GM18519 (cell line): ENCODE results near the gene AGPAT3.
"Not testable (repeated sequence)": the region's sequence is repeated elsewhere in the genome, so short reads cannot be mapped to it uniquely, and the experiment has no call there.

Experiments used
- ATAC-seq: cut with Tn5 transposase; IDR thresholded peaks from one replicate; pipeline ENCODE4 v1.9.1; 2021; ENCODE audit warnings: mild to moderate bottlenecking, moderate library complexity; ENCODE audit not compliant: unreplicated experiment, low FRiP score

The AGPAT3 gene

DNA sequence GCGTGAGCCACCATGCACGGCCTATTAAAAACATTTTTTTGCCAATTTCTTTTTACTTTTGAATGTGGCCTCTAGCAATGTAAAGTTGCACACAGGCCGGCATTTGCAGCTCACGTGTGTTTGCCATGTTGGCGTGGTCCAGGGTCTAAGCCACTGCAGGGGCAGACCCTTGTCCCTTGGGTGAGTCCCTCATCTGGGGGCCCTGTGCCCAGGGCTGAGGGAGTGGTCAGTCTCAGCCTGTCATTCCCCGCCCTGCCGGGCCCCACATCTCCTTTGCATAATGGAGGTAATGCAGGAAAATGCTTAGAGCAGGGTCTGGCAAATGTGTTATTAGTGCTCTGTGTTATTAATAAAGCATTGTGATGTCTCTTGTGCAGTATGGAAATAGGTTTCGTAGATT is 16.9 kb downstream of the AGPAT3 start:
- no peak for ATAC-seq

DNA sequence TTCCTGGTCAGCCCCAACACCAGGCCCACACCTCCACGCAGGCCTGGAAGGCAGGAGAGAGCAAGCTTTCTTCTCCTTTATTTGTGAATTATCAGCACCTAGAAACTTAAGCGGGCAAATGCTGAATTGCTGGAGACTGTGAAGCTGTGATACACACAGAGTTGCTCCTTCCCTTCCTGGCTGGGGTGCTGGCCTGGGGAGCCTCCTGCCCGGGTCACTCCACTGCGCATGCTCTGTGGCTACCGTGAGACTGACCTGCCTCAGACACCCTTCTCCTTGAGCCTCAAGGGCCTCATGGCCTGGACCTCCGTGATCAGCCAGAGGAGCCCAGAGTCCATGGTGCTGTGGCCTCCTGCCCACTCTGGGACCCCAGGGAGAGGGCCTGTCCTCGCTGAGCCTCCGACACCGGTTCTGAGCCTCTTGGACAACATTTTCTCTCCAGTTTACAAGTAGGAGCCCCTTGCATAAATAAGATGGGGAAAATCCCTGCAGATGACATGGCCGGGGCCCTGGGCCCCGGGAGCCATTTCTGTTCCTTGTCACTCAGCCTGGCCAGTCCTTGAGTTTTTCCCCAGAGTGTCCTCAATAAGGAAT is 18.0 kb downstream of the AGPAT3 start:
- ATAC-seq = no peak

DNA sequence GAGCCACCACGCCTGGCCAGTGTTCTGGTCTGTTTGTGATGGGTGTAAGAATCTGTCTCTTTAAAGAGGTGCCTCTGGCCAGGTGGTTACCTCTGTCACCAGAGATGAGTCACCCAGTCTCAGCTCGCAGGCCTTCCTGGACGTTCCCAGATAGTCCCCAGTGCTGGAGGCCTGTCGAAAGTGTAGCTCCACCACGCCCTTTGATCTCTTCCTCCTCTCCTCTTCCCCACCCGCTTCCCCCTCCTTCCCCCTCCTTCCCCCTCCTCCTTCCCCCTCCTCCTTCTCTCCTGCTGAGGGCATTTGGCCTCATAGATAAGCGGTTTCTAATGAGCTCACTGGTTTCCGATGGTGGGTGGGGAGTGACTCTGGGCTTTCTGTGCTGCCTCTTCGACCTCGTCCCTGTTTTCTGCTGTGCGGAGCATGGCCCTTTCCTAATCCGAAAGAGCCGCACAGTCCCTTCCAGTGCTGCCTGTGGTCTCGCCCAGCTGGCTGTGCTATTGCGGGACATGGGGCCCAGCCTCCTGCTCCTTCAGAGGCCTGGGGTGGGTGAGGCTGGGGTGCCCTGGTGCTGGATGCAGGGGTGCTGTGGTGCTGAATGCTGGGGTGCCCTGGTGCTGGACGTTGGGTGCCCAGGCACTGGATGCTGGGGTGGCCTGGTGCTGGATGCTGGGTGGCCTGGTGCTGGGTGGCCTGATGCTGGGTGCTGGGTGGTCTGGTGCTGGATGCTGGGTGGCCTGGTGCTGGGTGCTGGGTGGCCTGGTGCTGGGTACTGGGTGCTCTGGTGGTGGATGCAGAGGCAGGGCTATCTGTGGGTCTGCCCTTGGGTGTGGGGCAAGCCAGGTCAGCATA is 19.2 kb downstream of the AGPAT3 start:
- ATAC-seq = no peak

DNA sequence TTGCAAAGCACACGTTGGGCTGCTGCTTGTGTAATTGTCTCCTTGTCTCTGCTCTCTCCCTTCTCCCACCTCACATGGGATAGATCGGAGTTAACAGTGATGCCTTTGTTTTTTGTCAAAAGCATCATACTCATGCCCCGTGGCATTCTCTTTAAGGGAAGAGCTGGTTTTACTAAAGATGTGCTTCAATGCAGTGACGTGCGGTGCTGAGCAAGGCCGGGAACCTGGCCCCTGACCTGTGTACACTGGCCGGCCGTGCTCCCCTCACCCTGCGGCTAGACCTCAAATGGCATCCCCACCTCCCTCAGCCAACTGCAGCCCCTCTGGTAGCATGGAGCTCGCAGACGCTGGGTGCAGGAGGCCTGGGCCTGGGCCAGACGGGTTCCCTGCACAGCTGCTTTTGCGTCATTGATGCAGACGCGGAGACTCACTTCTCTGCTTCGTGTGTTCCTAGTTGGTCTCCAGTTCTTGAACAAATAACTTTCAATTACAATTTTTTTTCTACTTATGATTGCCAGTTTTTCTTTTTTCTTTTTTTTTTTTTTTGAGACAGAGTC is 19.9 kb downstream of the AGPAT3 start:
- ATAC-seq = no peak

DNA sequence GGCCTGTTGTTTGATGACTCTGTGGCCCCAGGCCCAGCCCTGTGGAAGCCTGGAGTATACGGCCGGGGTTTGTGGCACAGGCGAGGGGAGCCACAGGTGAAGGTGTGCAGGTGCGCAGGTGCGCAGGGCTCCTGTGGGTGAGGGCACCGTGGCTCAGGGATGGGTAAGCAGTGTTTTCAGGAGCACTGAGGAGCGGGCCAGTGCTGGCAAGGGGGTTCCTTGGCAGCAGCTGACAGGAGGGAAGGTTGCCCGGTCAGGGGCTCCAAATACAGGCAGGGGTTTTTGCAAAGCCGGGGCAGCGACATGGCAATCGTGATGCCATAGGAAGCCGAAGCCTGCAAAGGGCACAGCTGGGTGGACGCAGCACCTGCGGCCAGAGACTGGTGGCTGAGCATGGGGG is 20.7 kb downstream of the AGPAT3 start:
- ATAC-seq = no peak

DNA sequence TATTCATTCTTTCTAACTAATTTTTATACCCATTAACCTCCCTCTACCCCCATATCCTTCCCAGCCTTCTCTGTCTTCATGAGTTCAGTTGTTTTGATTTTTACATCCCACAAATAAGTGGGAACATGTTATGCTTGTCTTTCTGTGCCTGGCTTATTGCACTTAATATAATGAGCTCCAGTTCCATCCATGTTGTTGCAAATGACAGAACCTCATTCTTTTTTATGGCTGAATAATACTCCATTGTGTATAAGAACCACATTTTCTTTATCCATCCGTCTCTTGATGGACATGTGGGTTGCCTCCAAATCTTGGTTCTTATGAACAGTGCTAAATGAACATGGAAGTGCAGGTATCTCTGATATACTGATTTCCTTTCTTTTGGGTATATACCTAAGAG is 21.5 kb downstream of the AGPAT3 start:
- no peak for ATAC-seq

DNA sequence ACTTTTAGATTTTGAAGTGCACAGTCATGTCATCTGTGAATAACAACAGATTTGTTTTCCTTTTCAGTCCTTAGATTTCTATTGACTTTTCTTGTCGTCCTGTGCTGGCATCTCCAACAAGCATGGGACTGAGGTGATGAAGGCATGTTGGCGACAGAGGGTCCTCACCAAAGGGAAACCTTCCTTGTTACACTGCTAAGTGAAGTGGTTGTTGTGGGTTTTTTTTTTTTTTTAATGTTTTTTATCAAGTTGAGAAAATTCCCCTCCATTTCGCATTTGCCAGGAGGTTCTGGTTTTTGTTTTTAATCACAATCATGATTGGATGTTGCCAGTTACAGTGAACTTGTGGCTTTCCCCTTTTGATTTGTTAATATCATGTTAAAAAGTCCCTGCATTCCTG is 24.0 kb downstream of the AGPAT3 start:
- ATAC-seq = no peak

DNA sequence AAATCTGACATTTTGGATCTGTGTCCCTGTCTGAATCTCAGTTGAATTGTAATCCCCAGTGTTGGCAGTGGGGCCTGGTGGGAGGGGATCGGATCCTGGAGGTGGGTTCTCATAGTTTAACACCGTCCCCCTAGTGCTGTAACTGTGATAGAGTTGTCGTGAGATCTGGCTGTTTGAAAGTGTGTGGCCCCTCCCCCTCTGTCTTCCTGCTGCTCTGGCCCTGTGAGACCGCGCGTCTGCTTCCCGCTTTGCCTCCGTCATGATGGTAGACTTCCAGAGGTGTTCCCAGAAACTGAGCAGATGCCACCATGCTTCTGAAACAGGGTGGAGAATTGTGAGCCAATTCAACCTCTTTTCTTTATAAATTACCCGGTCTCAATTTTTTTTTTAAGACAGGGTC is 25.0 kb downstream of the AGPAT3 start:
- ATAC-seq = no peak

DNA sequence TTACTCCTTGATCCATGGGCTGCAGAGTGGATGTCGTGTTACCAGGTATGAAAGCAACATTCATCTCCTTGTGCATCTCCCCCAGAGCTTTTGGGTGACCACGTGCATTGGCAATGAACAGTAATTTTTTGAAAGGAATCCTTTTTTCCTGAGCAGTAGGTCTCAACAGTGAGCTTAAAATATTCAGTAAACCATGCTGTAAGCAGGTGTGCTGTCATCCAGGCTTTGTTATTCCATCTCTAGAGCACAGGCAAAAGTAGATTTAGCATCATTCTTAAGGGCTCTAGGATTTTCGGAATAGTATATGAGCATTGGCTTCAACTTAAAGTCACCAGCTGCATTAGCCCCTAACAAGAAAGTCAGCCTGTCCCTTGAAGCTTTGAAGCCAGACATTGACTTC is 27.3 kb downstream of the AGPAT3 start:
- no peak for ATAC-seq

DNA sequence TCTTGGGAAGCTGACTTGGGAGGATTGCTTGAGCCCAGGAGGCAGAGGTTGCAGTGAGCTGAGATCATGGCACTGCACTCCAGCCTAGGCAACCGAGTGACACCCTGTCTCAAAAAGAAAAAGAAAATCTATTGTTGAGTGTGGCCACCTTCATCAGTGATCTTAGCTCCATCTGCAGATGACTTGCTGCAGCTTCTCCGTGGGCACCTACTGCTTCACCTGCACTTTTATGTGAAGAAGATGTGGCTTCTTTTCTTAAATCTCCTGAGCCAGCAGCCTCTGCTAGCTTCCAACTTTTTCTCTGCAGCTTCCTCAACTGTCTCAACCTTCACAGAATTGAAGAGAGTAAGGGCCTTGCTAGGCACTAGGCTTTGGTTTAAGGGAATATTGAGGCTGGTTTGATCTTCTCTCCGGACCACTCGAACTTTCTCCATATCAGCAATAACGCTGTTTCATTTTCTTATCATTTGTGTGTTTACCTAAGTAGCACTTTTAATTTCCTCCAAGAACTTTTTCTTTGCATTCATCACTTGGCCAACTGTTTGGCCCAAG is 28.0 kb downstream of the AGPAT3 start:
- ATAC-seq = no peak

DNA sequence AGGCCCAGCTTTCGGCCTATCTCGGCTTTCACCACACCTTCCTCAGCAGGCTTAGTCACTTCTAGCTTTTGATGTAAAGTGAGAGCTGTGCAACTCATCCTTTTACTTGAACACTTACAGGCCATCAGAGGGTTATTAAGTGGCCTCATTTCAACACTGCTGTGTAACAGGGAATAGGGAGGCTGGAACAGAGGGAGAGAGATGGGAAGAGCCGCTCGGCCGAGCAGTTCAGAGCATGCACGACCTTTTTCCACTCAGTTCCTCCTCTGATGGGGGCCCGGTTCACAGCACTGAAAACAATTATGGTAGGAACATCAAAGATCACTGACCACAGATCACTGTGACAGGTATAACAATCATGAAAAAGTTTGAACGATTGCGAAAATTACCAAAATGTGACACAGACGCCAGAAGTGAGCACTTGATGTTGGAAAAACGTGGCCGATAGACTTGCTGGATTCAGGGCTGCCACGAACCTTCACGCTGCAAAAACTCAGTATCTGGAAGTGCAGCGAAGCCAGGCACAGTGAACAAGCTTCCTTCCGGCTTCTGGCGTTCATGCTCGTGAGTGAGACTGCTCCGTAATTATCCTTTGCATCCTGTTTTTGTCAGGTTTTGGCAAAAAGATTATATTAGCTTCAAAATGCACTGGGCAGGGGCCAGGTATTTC is 28.6 kb downstream of the AGPAT3 start:
- no peak for ATAC-seq

DNA sequence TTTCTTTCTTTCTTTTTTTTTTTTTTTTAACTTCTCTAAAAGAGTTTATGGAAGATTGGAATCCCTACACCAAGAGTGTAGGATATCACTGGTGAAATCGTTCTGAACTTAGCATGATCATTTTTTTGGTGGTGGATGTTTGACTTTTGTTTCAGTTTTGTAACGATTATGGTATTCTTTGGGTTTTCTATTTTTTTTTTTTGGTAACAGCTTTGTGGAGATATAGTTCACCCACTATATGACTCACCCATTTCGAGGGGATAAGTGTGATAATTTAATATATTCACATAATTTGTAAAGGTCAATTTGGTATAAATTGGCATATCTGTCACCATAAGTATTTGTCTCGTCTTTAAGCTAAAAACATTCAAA is 29.2 kb downstream of the AGPAT3 start:
- ATAC-seq = no peak

DNA sequence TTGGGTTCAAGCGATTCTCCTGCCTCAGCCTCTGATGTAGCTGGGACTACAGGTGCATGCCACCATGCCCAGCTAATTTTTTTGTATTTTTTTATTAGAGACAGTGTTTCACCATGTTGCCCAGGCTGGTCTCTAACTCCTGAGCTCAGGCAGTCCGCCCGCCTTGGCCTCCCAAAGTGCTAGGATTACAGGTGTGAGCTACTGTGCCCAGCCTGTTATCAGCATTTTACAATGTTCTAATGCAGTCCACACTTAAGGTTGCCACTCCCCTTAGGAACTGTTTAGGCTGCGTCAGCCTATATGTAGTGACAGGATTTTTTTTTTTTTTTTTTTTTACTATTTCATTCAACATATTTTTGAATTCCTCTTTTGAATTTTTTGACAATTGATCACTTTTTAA is 30.2 kb downstream of the AGPAT3 start:
- no peak for ATAC-seq

DNA sequence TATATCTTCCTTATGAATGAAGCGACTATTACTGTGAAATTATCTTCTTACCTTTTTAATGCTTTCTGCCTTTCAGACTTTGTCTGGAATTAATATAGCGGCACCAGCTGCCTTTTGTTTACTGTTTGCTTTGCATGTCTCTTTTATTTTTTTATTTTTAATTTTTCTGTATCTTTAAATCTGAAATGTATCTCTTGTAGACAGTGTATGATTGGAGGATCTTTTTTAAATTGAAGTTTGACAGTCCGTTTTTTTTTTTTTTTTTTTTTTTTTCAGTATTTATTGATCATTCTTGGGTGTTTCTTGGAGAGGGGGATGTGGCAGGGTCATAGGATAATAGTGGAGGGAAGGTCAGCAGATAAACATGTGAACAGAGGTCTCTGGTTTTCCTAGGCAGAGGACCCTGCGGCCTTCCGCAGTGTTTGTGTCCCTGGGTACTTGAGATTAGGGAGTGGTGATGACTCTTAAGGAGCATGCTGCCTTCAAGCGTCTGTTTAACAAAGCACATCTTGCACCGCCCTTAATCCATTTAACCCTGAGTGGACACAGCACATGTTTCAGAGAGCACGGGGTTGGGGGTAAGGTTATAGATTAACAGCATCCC is 31.8 kb downstream of the AGPAT3 start:
- not testable (repeated sequence) for ATAC-seq

DNA sequence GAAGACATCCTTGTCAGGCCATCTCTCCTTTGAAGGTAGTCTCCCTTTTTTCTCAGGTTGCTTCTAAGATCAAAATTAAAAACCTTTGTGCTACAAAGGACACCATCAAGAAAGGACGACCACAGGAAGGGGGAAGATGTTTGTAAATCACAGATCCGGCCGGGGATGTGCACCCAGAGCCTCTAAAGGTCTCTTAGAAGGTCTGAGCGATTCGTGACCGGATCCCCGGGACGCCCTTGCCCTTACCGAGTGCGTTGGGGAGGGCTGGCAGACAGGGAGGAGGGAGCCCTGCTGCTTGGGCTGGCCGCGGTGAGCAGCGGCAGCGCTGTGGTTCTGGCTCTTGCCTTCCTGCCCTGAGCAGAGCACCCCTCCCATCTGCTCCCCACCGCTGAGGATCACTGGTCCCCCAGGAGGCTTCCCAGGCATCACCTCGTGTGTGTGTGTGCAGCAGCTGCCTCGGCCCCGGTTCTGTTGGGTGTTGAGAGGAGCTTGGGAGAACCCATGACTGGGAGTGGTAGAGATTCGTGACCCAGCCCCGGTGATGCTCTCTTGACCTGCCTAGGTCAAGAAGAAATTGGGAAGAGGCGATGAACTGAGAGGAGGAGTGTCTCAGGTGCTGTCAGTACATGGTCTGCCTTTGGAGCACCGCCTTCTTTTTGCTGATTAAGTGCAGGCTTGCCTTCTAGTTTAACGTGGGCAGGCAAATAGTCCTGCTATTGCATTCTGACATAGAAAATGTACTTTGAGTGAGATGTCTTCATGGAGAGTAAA is 34.5 kb downstream of the AGPAT3 start:
- ATAC-seq = no peak

DNA sequence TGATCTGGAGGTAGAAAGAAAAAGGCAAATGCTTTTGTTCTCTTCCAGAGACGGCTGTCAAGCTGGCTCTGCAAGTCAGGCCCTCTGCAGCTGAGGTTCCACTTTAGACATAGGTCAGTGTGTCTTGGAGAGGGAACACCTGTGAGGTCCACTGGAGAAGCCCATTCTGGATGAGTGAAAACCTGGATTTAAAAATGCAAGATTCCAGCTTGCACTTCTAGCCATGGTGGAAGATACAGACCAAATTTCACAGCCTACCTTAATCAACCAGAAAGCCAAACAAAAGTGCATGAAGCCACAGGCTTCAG is 35.0 kb downstream of the AGPAT3 start:
- ATAC-seq = no peak

DNA sequence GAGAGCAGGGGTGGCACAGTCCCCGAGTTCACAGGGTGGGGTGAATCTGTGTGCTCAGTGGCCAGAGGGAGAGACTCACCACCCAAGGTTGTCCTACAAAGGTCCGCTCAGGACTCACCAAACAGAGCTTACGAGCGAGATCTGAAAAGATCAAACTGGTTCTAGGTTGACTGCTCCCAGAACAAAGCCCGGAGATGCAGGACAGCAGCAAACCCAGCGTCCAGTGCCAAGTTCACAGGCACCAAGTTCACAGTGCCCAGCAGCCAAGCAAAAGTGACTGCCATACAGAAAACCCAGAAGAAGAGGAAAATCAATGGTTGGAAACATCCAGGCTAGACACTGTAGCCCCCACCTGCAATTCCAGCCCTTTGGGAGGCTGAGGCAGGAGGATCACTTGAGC is 35.7 kb downstream of the AGPAT3 start:
- no peak for ATAC-seq

DNA sequence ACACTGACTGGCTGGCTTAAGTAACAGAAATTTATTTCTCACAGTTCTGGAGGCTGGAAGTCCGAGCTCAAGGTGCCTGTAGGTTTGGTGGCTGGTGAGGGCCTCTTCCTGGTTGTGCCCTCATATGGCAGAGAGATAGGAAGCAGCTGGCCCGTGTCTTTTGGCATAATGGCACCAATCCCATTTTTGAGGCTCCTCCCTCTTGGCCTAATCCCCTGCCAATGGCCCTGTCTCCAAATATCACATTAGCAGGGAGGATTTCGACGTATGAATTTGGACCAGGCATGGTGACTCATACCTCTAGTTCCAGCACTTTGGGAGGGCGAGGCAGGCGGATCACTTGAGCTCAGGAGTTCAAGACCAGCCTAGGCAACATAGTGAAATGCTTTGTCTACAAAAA is 37.4 kb downstream of the AGPAT3 start:
- no peak for ATAC-seq

DNA sequence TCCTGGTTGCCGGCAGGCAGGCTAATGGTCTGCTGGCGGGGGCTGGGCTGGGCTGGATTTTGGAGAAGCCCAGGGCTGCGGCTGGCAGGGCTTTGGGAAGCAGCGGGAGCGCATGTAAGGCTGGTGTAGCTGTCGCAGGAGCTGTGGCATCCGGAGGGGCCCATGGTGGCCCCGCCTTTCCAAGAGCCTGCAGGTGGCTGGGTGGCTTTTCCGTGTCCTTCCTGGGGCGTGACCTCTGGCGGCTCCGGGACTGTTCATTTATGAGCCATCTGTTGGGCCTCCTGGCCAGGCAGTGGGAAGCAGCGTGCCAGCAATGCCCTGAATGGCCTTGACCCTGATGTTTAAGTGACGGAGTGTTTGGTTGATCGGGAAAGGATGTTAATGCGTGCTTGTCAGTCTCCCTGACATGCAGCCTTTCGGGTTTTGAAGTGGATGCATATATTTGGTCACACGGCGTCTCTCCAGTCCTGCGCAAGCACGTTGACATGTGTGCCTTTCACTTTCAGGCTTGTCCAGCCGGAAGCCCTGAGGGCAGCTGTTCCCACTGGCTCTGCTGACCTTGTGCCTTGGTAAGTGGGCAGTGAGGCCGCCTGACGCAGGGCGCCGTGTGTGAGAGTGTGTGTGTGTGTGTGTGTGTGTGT is 38.5 kb downstream of the AGPAT3 start:
- ATAC-seq = no peak

DNA sequence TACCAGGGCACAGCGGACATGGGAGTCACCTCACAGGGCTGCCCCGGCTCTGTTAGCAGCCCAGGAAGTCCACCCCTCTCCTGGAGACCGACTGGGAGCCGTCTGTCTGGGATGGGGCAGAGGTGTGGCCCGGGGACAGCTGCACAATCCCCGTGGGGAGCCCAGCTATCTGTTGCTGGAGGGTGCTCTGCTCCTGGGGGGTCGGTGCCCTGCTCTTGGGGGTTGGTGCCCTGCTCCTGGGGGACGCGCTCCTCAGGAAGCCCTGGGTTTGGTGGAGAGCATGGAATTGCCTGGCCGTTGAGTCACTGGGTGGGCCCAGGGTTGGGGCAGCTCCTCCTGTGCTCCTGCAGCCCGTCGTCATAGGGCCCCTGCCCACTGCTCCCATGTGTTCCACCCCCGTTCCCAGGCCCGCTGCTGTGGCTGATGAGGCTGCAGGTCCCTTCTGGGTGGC is 39.3 kb downstream of the AGPAT3 start:
- no peak for ATAC-seq
